AG08395 (cell line): ENCODE measurements around the gene HMX1.

Source experiments
- DNase-seq: peaks from one replicate; pipeline ENCODE4 v3.0.0; 2012; ENCODE audit warnings: mixed read lengths, low spot score

The HMX1 gene

DNA sequence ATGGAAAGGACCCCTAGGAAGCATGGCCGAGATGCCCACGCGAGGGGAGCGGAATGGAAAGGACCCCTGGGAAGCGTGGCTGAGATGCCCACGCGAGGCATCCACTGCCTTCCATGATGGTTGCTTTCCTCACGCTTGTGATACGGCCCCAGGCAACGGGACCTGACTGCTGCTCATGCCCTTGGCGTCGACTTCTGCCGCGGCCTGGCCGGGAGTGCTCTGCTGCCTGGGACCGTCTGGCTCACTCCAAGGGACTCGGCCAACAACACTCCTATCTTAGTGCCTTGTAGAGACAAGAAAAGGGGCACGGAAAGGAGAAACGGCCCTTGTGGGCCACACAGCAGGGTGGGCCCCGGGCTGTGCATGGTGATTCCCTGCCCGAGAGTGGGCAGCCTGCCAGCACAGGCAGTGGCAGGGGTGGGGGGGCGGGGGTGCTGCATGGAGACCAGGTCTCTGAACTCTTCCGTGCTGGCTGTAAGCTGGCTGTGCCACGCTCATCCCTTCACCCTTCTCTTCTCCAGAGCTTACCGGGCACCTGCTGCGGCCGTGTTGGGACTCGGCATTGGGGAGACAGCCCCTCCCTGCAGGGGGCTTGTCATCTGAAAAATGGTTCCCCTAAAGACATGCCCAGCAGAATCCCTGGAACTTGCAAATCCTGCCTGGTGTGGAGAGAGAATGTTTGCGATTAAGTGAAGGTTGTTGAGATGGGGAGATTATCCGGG, 38.6 kb upstream of the HMX1 start:
- DNase-seq: no peak

DNA sequence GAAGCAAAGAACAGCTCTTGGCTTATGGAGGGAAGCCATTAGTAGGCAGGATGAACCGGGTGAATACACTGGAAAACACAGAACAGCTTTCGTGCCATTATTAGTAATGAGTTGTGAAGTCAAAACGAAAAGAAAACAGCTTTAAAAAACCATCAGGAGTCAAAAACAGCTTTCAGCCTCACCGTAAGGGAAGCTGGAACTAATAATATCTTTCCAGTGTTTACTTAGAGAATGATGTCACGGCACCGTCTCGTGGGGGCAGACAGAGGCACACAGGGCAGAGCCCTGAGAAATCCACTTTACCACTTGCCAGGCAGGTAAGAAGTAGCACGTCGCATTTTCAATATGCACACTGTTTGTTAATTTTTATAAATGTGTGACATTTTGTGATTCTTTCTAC, 37.9 kb upstream of the HMX1 start:
- DNase-seq: no peak

GRCh38 chr4:8908206-8908893, 36.7 kb upstream of the HMX1 start:
- no peak for DNase-seq

DNA sequence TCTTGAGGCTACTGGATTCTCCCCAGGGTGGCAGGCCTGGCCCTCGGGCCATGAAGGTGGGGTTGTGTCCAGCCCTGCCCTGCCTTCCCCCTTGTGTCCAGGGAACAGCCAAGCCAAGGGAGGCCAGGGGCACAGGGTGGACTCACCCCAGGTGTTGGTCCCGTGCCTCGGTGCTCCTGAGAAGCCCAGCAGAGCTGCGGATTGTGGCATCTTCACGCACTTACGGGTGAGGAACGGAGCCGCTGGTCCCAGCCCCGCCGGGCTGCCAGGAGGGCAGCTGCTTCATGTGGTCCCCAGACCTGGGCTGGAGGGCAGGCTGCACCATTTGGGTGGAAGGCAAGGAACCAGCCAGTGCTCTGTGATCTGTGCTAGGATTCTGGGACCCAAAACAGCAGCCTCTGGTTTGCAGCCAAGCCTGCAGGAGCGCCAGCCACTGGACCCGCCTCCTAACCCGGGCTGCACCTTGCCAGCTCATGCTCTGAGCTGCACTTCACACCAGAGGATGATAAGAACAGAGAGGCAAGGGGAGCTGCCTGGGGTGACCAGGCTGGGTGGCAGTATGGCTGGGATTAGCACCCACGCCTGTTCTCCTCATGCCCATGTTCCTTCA, 36.1 kb upstream of the HMX1 start:
- DNase-seq: no peak

GRCh38 chr4:8906991-8907595, 35.5 kb upstream of the HMX1 start:
- no peak for DNase-seq

- no peak for DNase-seq
These were observed 35.0 kb upstream of the HMX1 start for GRCh38 chr4:8906668-8906970.

GRCh38 chr4:8905773-8906667, 34.4 kb upstream of the HMX1 start:
- no peak for DNase-seq

GRCh38 chr4:8905226-8905772, 33.7 kb upstream of the HMX1 start:
- DNase-seq: no peak

DNA sequence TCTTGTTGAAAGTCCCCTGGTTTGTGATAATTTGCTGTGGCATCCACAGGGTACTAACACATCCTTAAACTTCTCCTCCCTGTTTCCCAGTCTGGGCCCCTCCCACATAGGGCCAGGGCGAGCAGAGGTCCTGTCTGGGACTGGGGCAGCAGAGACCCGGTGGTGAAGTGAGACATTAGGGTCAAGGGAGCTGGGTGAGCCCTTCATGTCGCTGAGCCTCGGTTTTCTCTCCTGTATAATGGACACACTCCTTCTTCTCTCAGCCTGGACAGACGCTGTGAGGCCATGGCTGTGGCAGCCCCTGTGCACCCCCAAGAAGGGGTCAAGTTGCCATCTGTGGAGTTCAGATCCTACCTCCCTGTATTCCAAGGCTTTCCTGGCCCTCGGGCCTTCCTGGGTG, 33.0 kb upstream of the HMX1 start:
- DNase-seq: no peak

GRCh38 chr4:8904041-8904501, 32.4 kb upstream of the HMX1 start:
- DNase-seq: no peak

DNA sequence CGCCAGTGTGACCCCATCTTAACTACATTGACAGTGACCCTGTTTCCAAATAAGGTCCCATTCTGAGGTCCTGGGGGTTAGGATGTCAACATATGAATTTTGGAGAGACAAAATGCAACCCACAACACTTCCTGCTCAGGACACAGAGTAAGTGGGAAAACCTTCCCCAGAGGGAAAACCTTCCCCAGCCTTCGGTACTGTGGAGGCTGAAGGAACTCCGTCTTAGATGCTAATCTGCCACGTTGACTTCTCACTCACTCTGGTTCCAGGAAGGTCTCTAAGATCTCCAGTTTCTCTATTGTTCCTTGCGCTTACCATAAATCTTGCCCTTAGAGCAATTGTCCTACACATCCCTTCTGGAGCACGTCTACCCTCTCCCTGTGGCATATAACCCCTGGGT, 29.7 kb upstream of the HMX1 start:
- DNase-seq: no peak

DNA sequence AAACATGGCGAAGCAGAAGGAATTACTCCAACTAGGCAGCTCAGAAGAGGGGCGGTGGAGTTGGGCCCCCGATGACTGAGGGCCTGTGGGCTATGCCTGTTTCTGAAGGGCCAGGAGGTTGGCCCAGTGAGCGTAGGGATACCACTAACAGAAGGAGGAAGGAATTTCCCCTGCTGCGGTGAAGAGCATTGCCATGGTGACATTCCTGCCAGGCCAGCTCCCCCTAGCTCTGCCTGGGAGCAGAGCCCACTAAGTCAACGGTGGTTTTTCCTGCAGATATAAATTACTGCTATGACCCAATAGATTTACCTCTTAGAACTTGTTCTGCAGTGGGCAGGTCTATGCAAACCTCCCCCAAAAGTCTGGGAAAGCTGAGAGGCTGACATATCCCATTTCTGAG, 28.9 kb upstream of the HMX1 start:
- DNase-seq: no peak

GRCh38 chr4:8898419-8898818, 26.8 kb upstream of the HMX1 start:
- no peak for DNase-seq

GRCh38 chr4:8897251-8898167, 25.9 kb upstream of the HMX1 start:
- no peak for DNase-seq

DNA sequence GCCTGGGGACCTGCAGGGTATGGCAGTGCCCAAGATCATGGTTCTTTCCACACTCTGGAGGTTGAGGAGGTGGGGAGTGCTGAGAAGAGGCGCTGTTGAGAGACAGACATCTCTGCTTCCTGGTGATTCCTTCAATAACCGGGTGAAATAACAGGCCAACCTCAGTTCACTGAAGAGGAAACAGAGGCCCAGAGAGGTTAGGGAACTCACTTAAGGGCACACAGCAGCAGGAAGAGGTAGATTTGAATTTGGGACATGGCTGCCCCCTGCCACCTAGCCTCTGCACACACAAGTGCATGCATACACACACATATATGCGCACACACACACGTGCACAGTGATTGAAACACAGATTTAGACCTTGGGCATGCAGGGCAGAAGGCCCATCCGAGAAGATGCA, 24.9 kb upstream of the HMX1 start:
- DNase-seq: no peak

DNA sequence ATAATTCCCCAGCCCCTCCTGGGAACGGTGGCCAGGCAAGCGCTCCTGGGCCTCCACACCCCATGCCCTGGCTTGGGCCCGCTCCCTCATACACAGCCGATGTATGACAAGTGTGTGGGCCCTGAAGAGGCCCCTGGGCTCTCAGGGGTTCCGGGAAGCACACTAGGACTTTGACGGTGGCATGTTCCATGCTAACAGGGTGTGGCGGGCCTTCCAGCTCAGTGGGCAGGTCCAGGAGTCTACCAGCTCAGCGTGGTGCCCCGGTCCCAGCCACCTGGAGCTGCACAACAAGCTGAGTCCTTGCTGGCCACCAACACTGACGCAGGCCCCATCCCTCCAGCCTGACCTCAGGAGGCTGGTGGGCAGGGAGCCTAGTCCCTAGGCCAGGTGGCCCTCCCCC, 24.4 kb upstream of the HMX1 start:
- DNase-seq: no peak

DNA sequence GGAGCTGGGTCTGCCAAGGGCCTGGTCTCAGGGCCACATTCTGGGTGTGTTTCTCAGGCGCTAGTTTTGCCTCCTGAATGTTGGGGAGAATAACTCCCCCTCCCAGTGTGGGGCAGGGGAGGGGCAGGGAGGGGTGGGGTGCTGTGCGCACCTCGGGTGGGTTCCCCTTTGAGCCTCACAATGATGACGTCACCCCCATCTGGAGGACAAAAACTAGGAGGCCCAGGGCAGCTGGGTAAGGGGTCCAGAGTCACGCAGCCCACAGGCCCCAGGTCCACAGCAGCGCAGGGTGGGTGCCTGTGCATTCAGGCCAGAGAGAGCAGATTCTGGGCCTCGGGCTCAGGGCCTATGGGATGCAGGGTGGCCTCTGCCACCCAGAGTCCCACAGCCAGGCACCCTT, 23.7 kb upstream of the HMX1 start:
- no peak for DNase-seq

DNA sequence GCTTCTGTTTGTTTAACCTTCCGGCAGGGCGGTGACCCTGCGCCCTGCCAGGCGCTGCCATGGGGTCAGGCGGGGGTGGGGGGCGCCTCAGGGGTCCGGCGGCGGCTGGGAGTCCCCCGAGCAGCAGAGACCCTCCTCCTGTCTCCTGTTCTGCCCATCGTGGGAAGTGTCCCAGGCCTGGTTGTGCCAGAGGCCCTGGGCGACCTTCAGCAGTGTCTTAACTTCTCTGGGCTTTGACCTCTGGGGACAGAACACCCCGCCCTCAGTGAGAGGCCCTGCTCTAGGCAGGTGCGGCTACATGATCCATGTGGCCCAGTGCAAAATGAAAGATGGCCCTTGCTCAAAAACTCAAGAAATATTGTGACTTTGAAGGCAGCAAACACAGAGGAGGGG, 22.8 kb upstream of the HMX1 start:
- no peak for DNase-seq

DNA sequence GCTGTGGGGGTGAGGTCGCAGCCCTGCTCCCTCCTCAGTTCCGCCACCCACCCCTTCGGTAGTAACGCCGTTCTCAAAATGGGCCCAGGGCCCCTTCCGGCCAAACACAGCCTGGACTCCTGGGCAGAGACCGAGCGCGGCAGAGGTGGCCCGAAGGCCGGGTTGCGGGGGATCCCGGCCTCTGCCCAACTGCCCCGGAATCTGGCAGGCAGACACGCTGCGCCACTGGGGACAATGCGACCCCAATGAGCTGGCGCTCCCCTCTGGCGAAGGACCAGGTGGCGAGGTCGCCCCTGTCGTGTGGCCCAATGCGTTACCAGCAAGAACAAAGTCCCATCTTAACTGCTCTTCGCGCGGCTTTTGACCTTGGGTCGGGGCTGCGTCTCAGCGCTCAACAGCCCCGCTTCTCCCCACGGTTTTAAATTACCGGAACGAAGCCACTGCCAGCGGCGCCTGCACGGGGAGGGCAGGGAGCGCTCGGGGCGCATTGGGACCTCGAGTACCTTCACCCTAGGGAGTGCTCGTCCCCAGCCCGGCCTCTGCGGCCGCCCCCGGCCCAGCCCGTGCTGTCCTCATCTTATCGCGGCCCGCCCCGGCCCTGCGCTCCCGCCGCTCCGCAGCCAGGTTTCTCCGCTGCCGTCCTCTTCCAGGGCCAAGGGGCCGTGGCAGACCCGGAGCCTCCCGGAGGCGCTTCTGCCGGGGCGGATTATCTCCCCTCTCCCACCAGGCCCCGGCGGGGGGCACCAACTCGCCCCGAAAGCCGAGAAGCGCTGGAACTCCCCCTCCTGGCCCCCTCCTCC, 22.2 kb upstream of the HMX1 start:
- no peak for DNase-seq

DNA sequence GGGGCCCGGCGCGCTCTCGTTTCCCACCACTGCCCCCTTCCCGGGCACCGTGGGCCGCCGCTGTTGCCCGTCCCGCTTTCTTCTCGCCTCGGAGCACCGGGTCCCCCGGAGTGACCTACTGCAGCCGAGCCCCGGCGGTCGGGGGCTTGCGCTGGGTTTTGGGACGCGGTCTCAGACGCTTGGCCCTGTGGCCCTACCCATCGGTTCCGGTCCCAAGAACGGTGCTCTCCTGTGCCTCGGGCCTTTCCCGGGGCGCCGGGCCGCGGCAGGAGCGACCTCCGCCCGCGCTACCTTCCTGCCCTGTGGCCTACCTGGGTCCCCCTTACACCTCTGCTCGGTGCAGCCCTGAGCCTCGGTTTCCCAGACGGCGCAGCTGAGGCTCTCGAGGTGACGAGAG, 21.6 kb upstream of the HMX1 start:
- no peak for DNase-seq
